ENCODE measurements around the gene GNAT3. TPM values are rescaled to one million over a fixed set of nuclear protein-coding genes. Genes with fewer than 3 reads are reported as not detected.

Gene GNAT3
- total RNA-seq, 1 experiment from 2014 or later: not detected

DNA sequence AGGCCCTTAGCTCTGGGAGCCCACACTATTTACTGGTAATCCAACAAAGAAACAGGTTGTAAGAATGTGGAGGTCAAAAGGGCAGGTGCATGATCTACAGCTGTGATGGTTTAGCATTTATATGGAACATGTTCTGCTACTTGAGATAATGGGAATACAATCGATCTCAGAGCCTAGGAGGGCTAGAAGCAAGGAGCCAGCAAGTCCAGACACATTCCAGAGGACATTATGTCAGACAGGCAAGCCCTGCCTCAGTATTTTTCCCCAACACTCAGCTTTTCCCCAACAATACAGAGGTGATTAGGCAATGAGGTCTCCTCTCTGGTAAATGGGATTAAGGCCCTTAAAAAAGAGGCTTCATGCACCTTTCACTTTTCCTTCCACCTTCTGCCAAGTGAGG, 21.4 kb upstream of the GNAT3 start:
- POLR2A ChIA-PET (ENCODE audit: low non-redundant PET): no interaction called here
- Histone ChIP-seq H3K27me3 (replicated peaks; ENCODE audit: insufficient read depth, low read depth, low read length, poor library complexity) (no peaks in the 10 kb centered on the region), H3K4me1 (ENCODE audit: insufficient read depth, low read length, poor library complexity, severe bottlenecking) (no peaks in the 10 kb centered on the region), H3K9me3 (ENCODE audit: low read depth, low read length, poor library complexity, severe bottlenecking) (no peaks in the 10 kb centered on the region), H3K36me3 (ENCODE audit: insufficient read depth, low read length, poor library complexity, severe bottlenecking) (no peaks in the 10 kb centered on the region), H3K4me3 (ENCODE audit: low read depth, low read length, poor library complexity, severe bottlenecking) (no peak overlapping the region), H3K27ac (ENCODE audit: low read depth, low read length, poor library complexity, severe bottlenecking) (no peak overlapping the region)
- TF ChIP-seq, protein P1, sequence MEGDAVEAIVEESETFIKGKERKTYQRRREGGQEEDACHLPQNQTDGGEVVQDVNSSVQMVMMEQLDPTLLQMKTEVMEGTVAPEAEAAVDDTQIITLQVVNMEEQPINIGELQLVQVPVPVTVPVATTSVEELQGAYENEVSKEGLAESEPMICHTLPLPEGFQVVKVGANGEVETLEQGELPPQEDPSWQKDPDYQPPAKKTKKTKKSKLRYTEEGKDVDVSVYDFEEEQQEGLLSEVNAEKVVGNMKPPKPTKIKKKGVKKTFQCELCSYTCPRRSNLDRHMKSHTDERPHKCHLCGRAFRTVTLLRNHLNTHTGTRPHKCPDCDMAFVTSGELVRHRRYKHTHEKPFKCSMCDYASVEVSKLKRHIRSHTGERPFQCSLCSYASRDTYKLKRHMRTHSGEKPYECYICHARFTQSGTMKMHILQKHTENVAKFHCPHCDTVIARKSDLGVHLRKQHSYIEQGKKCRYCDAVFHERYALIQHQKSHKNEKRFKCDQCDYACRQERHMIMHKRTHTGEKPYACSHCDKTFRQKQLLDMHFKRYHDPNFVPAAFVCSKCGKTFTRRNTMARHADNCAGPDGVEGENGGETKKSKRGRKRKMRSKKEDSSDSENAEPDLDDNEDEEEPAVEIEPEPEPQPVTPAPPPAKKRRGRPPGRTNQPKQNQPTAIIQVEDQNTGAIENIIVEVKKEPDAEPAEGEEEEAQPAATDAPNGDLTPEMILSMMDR (conservative IDR thresholded peaks at IDR 0.05; ENCODE audit: low read depth, low read length): no peak
- no peak for TF ChIP-seq EZH2 (IDR thresholded peaks at IDR 0.05; ENCODE audit: borderline replicate concordance, low read depth, low read length, poor library complexity, severe bottlenecking)
- intact Hi-C loops (cut with micrococcal nuclease; ENCODE audit: unreplicated experiment): no loop called here
- no peak for DNase-seq (ENCODE audit: low spot score)
- no TSS peak for BruUV-seq (replicated peaks)
- CTCF ChIA-PET: no interaction called here

DNA sequence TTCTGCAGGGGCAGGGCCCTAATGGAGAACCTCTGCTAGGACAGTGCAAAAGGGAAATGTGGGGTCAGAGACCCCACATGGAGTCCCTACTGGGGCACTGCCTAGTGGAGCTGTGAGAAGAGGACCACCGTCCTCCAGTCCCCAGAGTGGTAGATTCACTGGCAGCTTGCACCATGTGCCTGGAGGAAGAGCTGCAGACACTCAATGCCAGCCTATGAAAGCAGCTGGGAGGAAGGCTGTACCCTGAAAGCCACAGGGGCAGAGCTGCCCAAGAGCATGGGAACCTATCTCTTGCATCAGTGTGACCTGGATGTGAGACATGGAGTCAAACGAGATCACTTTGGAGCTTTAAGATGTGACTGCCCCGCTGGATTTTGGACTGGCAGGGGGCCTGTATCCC, 20.3 kb upstream of the GNAT3 start:
- no peak for DNase-seq (ENCODE audit: low spot score)
- Histone ChIP-seq H3K4me1 (ENCODE audit: insufficient read depth, low read length, poor library complexity, severe bottlenecking) (no peaks in the 10 kb centered on the region), H3K36me3 (ENCODE audit: insufficient read depth, low read length, poor library complexity, severe bottlenecking) (no peaks in the 10 kb centered on the region), H3K9me3 (ENCODE audit: low read depth, low read length, poor library complexity, severe bottlenecking) (no peaks in the 10 kb centered on the region), H3K4me3 (ENCODE audit: low read depth, low read length, poor library complexity, severe bottlenecking) (no peak overlapping the region), H3K27ac (ENCODE audit: low read depth, low read length, poor library complexity, severe bottlenecking) (no peak overlapping the region), H3K27me3 (replicated peaks; ENCODE audit: insufficient read depth, low read depth, low read length, poor library complexity) (no peaks in the 10 kb centered on the region)
- BruUV-seq (replicated peaks): no TSS peak
- ChIA-PET CTCF (no interaction called here), POLR2A (ENCODE audit: low non-redundant PET) (no interaction called here)
- intact Hi-C loops (cut with micrococcal nuclease; ENCODE audit: unreplicated experiment): no loop called here
- TF ChIP-seq, protein P1 (conservative IDR thresholded peaks at IDR 0.05; ENCODE audit: low read depth, low read length): no peak
- TF ChIP-seq EZH2 (IDR thresholded peaks at IDR 0.05; ENCODE audit: borderline replicate concordance, low read depth, low read length, poor library complexity, severe bottlenecking): no peak

DNA sequence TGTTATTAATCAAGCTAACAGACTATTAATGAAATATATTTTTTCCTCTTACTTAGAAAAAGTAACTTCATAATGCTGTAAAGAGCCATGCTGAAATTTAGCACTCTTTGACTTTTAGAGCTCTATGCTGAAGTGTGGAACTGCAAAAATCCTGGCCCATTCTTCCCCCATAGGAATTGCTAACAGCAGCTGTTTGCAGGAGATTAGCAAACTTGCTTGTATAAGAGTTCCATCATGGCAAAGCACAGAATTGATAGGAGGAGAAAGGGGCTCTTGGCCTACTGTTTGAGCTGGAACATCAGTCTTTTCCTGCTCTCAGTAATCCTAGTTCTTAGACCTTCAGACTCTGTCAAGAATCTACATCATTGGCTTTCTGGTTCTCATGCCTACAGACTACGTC, 18.3 kb upstream of the GNAT3 start:
- DNase-seq (ENCODE audit: low spot score): no peak
- no peaks in the 10 kb centered on the region for H3K27me3 ChIP-seq (replicated peaks; ENCODE audit: insufficient read depth, low read depth, low read length, poor library complexity)
- TF ChIP-seq, protein P1 (conservative IDR thresholded peaks at IDR 0.05; ENCODE audit: low read depth, low read length): no peak
- TF ChIP-seq EZH2 (IDR thresholded peaks at IDR 0.05; ENCODE audit: borderline replicate concordance, low read depth, low read length, poor library complexity, severe bottlenecking): no peak
- no peaks in the 10 kb centered on the region for H3K9me3 ChIP-seq (ENCODE audit: low read depth, low read length, poor library complexity, severe bottlenecking)
- no TSS peak for BruUV-seq (replicated peaks)
- no peaks in the 10 kb centered on the region for H3K36me3 ChIP-seq (ENCODE audit: insufficient read depth, low read length, poor library complexity, severe bottlenecking)
- H3K4me1 ChIP-seq (ENCODE audit: insufficient read depth, low read length, poor library complexity, severe bottlenecking): no peaks in the 10 kb centered on the region
- ChIA-PET CTCF (no interaction called here), POLR2A (ENCODE audit: low non-redundant PET) (no interaction called here)
- intact Hi-C loops (cut with micrococcal nuclease; ENCODE audit: unreplicated experiment): no loop called here
- H3K4me3 ChIP-seq (ENCODE audit: low read depth, low read length, poor library complexity, severe bottlenecking): no peak overlapping the region
- no peak overlapping the region for H3K27ac ChIP-seq (ENCODE audit: low read depth, low read length, poor library complexity, severe bottlenecking)

Measured in A673 (cell line).